ENCODE measurements around the gene KRTAP10-5.
"Not testable (repeated sequence)": the region's sequence is repeated elsewhere in the genome, so short reads cannot be mapped to it uniquely, and the experiment has no call there.

Gene KRTAP10-5

GRCh38 chr21:44590311-44590721 is 9.9 kb upstream of the KRTAP10-5 start:
- no peak for DNase-seq

GRCh38 chr21:44589586-44590305 is 9.3 kb upstream of the KRTAP10-5 start:
- DNase-seq = no peak

GRCh38 chr21:44589094-44589493 is 8.7 kb upstream of the KRTAP10-5 start:
- no peak for DNase-seq

- DNase-seq = no peak
These were observed 5.5 kb upstream of the KRTAP10-5 start for GRCh38 chr21:44585892-44586291.

GRCh38 chr21:44583800-44584147 is 3.4 kb upstream of the KRTAP10-5 start:
- no peak for DNase-seq

- DNase-seq = no peak
These were observed 2.8 kb upstream of the KRTAP10-5 start for GRCh38 chr21:44583089-44583799.

GRCh38 chr21:44582055-44582454 is 1.7 kb upstream of the KRTAP10-5 start:
- no peak for DNase-seq

GRCh38 chr21:44581158-44581557 is 754 bp upstream of the KRTAP10-5 start:
- no peak for DNase-seq

GRCh38 chr21:44579833-44580144 is 615 bp downstream of the KRTAP10-5 start:
- DNase-seq = no peak

- no peak for DNase-seq
These were observed 1.2 kb downstream of the KRTAP10-5 start for GRCh38 chr21:44579056-44579832.

GRCh38 chr21:44578371-44579055 is 1.9 kb downstream of the KRTAP10-5 start:
- DNase-seq = no peak

- no peak for DNase-seq
These were observed 4.4 kb downstream of the KRTAP10-5 start for GRCh38 chr21:44576025-44576420.

GRCh38 chr21:44575307-44576024 is 4.9 kb downstream of the KRTAP10-5 start:
- no peak for DNase-seq

- no peak for DNase-seq
These were observed 5.7 kb downstream of the KRTAP10-5 start for GRCh38 chr21:44574457-44575306.

GRCh38 chr21:44573630-44574456 is 6.6 kb downstream of the KRTAP10-5 start, which contains the start of gene KRTAP10-4:
Gene KRTAP10-4 (plus strand): TSS chr21:44573729. CDS start chr21:44573759, 30 bp downstream.
- DNase-seq = not testable (repeated sequence)

- DNase-seq = no peak
These were observed 7.3 kb downstream of the KRTAP10-5 start for GRCh38 chr21:44572959-44573583.

- DNase-seq = no peak
These were observed 8.3 kb downstream of the KRTAP10-5 start for GRCh38 chr21:44571844-44572782.

GRCh38 chr21:44571296-44571695 is 9.1 kb downstream of the KRTAP10-5 start:
- DNase-seq = no peak
